Liver (tissue), 9 donors: ENCODE results near the gene MAX. TPM values are rescaled to one million over a fixed set of nuclear protein-coding genes. Genes with fewer than 3 reads are reported as not detected.

ENCODE experiments used
- DNase-seq: peaks from one replicate; pipeline ENCODE4 v3.0.0-alpha.2; 2017; ENCODE audit warnings: low spot score
- H3K27ac ChIP-seq, 2 donors: one replicate each; pipeline ENCODE4 v1.7.0; 2013; ENCODE audit warnings: inconsistent platforms in 2 of 2, low read length in 2 of 2, control low read depth in 1 of 2, low read depth in 1 of 2, mild to moderate bottlenecking in 1 of 2
- H3K27me3 ChIP-seq, 4 donors: one replicate each; pipeline versions ENCODE4 v1.6.1 to v1.7.0; 2013; ENCODE audit warnings: low read length in 3 of 4, inconsistent platforms in 1 of 4, mild to moderate bottlenecking in 1 of 4, moderate library complexity in 1 of 4; ENCODE audit not compliant: control insufficient read depth in 4 of 4, insufficient read depth in 4 of 4
- H3K36me3 ChIP-seq, 4 donors: one replicate each; pipeline versions ENCODE4 v1.6.1 to v1.7.0; 2013; ENCODE audit warnings: low read length in 3 of 4, mild to moderate bottlenecking in 3 of 4, low read depth in 1 of 4, moderate library complexity in 1 of 4; ENCODE audit not compliant: control insufficient read depth in 4 of 4, insufficient read depth in 3 of 4
- H3K4me1 ChIP-seq, 4 donors: one replicate each; pipeline versions ENCODE4 v1.6.1 to v1.7.0; 2013; ENCODE audit warnings: low read length in 3 of 4, mild to moderate bottlenecking in 3 of 4, moderate library complexity in 1 of 4; ENCODE audit not compliant: control insufficient read depth in 4 of 4, insufficient read depth in 4 of 4
- H3K4me3 ChIP-seq, 3 donors: one replicate each; pipeline versions ENCODE4 v1.6.1 to v1.7.0; 2013; ENCODE audit warnings: low read length in 3 of 3, control low read depth in 1 of 3, low read depth in 1 of 3, mild to moderate bottlenecking in 1 of 3
- H3K9ac ChIP-seq, 2 donors: one replicate each; pipeline ENCODE4 v1.7.0; 2013; ENCODE audit warnings: low read length in 2 of 2, mild to moderate bottlenecking in 2 of 2, moderate library complexity in 2 of 2, control low read depth in 1 of 2, low read depth in 1 of 2
- H3K9me3 ChIP-seq, 4 donors: one replicate each; pipeline versions ENCODE4 v1.6.1 to v1.7.0; 2013; ENCODE audit warnings: low read length in 3 of 4; ENCODE audit not compliant: control insufficient read depth in 4 of 4
- CTCF ChIP-seq: fragments of 150-350 bp; IDR thresholded peaks from 2 replicates; pipeline ENCODE4 v1.5.1; 2017; ENCODE audit warnings: improper control_type of control experiment, low read depth, low read length; ENCODE audit not compliant: missing input control
- EGR1 ChIP-seq, 2 donors: IDR thresholded peaks; 2 replicates each; pipeline ENCODE4 v1.6.1; 2016 to 2018; ENCODE audit warnings: antibody characterized with exemption in 2 of 2, low read depth in 2 of 2
- FOXA1 ChIP-seq: IDR thresholded peaks from 2 replicates; pipeline ENCODE4 v1.6.1; 2016; ENCODE audit warnings: antibody characterized with exemption
- FOXA2 ChIP-seq: IDR thresholded peaks from 2 replicates; pipeline ENCODE4 v1.6.1; 2016; ENCODE audit warnings: antibody characterized with exemption
- GABPA ChIP-seq, 2 donors: IDR thresholded peaks in 1 of 2; conservative IDR thresholded peaks in 1 of 2; 2 replicates each; pipeline ENCODE4 v1.6.1; 2016; ENCODE audit warnings: antibody characterized with exemption in 2 of 2, mild to moderate bottlenecking in 1 of 2, moderate library complexity in 1 of 2
- HNF4A ChIP-seq, 2 donors: conservative IDR thresholded peaks; 2 replicates each; pipeline ENCODE4 v1.6.1; 2016; ENCODE audit warnings: antibody characterized with exemption in 2 of 2, mild to moderate bottlenecking in 2 of 2
- HNF4G ChIP-seq: IDR thresholded peaks from 2 replicates; pipeline ENCODE4 v1.6.1; 2016; ENCODE audit warnings: antibody characterized with exemption
- JUND ChIP-seq, 2 donors: IDR thresholded peaks; 2 replicates each; pipeline ENCODE4 v1.6.1; 2016; ENCODE audit warnings: antibody characterized with exemption in 2 of 2
- NR2F2 ChIP-seq: IDR thresholded peaks from 2 replicates; pipeline ENCODE4 v1.6.1; 2016; ENCODE audit warnings: antibody characterized with exemption
- RAD21 ChIP-seq, 2 donors: IDR thresholded peaks; 2 replicates each; pipeline ENCODE4 v1.6.1; 2016; ENCODE audit warnings: antibody characterized with exemption in 2 of 2, mild to moderate bottlenecking in 2 of 2
- RXRA ChIP-seq, 2 donors: IDR thresholded peaks; 2 replicates each; pipeline ENCODE4 v1.6.1; 2017 to 2018; ENCODE audit warnings: antibody characterized with exemption in 2 of 2, mild to moderate bottlenecking in 1 of 2
- SP1 ChIP-seq: IDR thresholded peaks from 2 replicates; pipeline ENCODE4 v1.6.1; 2018; ENCODE audit warnings: antibody characterized with exemption, mild to moderate bottlenecking
- TAF1 ChIP-seq: conservative IDR thresholded peaks from 2 replicates; pipeline ENCODE4 v1.6.1; 2016; ENCODE audit warnings: antibody characterized with exemption, mild to moderate bottlenecking
- YY1 ChIP-seq: IDR thresholded peaks from 2 replicates; pipeline ENCODE4 v1.6.1; 2016; ENCODE audit warnings: antibody characterized with exemption, mild to moderate bottlenecking
- WGBS: extraction: QIAGEN DNeasy Blood & Tissue Kit; methylation state at CpG from one replicate; pipeline ENCODE4 v1.1.7; 2013; 5-methylcytosine and 5-hydroxymethylcytosine counted together
- polyA plus RNA-seq, 2 donors: library from polyadenylated mRNA; stranded (reverse) in 1 of 2; unstranded in 1 of 2; fragments of 200-250 nt in 1 of 2; fragments of >200 nt in 1 of 2; fragmentation: Nextera tagmentation in 1 of 2; extraction: Ambion mirVana in 1 of 2; gene quantifications; one replicate each; pipeline versions ENCODE4 v1.2.1 to v1.2.3, GENCODE V29; 2013 to 2015
- total RNA-seq, 2 donors: library from RNA; depleted of rRNA; stranded (reverse); fragments of >200 nt; gene quantifications; one replicate each; pipeline ENCODE4 v1.2.3, GENCODE V29; 2014
- TF ChIP-seq, protein P1 (sequence below): IDR thresholded peaks from 2 replicates; pipeline ENCODE4 v1.6.1; 2016; ENCODE audit warnings: antibody characterized with exemption
- TF ChIP-seq, protein P2 (sequence below): IDR thresholded peaks from 2 replicates; pipeline ENCODE4 v1.6.1; 2016; ENCODE audit warnings: antibody characterized with exemption
- TF ChIP-seq, protein P3 (sequence below): IDR thresholded peaks from 2 replicates; pipeline ENCODE4 v1.6.1; 2016; ENCODE audit warnings: antibody characterized with exemption, mild to moderate bottlenecking
- donor health status: healthy.
- donor health status: healthy.
- donor health status: healthy.
- donor health status: healthy.
- donor health status: healthy.

The MAX gene
- total and polyA plus RNA-seq, 4 donors, result 14.8 to 27.0 (median 16.9) TPM

GRCh38 chr14:65040666-65041433, 61.5 kb downstream of the MAX start:
- no peak for DNase-seq
- Histone ChIP-seq H3K9me3 (no peaks in the 10 kb centered on the region), H3K36me3 (peaks cover 4 to 22% (median 6%) of the 10 kb centered on the region in 4 donors), H3K27ac (no peak overlapping the region), H3K4me3 (no peak overlapping the region), H3K9ac (no peak overlapping the region), H3K4me1 (peaks cover 0 to under 1% (median 0%) of the 10 kb centered on the region in 4 donors), H3K27me3 (no peaks in the 10 kb centered on the region)
- TF ChIP-seq TAF1 (no peak), RAD21 (IDR thresholded peaks at IDR 0.05) (no peak), HNF4A (conservative IDR thresholded peaks at IDR 0.05) (no peak), JUND (IDR thresholded peaks at IDR 0.05) (no peak)
- TF ChIP-seq, protein P1, sequence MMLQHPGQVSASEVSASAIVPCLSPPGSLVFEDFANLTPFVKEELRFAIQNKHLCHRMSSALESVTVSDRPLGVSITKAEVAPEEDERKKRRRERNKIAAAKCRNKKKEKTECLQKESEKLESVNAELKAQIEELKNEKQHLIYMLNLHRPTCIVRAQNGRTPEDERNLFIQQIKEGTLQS, result no peak
- WGBS, result 95% methylated on average over 9 of the region's 9 CpGs

- WGBS, result 90% methylated on average over 2 of the region's 2 CpGs
- DNase-seq, result no peak
- Histone ChIP-seq H3K27me3 (no peaks in the 10 kb centered on the region), H3K4me1 (peaks cover 6 to 14% (median 12%) of the 10 kb centered on the region in 4 donors), H3K9ac (no peak overlapping the region), H3K27ac (no peak overlapping the region), H3K4me3 (no peak overlapping the region), H3K9me3 (no peaks in the 10 kb centered on the region), H3K36me3 (peaks cover 3 to 16% (median 4%) of the 10 kb centered on the region in 4 donors)
- TF ChIP-seq RAD21 (IDR thresholded peaks at IDR 0.05) (no peak), FOXA2 (no peak), NR2F2 (no peak), SP1 (no peak), CTCF (no peak), HNF4A (conservative IDR thresholded peaks at IDR 0.05) (no peak), HNF4G (no peak), JUND (IDR thresholded peaks at IDR 0.05) (no peak)
- TF ChIP-seq, protein P1, result no peak
- TF ChIP-seq, protein P2, sequence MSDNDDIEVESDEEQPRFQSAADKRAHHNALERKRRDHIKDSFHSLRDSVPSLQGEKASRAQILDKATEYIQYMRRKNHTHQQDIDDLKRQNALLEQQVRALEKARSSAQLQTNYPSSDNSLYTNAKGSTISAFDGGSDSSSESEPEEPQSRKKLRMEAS, result no peak
Observed at GRCh38 chr14:65038966-65039365, 63.4 kb downstream of the MAX start.

DNA sequence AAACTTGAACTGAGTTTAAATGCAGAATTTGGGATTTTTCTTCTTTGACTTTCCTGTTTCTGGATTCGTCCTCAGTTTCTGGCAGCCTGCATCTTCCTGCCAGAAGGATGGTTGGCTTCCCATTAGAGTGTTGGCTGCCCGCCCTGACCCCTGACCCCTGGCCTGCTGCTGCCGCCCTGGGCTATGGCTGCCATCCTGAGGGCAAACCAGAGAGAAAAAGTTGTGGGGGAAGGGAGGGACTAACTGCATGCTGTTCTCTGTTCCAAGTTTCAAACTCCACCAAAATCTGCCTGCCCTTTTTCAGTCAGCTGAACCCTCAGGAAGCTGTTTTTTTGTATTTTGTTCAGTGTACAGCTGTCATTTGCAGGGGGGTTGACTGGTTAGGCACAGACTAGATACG, 67.3 kb downstream of the MAX start:
- Histone ChIP-seq H3K27ac (peak overlapping the region; percentile 42 to 77), H3K9me3 (no peaks in the 10 kb centered on the region), H3K27me3 (no peaks in the 10 kb centered on the region), H3K4me1 (peaks cover 12 to 22% (median 13%) of the 10 kb centered on the region in 4 donors), H3K36me3 (peaks cover 0 to 2% (median 0%) of the 10 kb centered on the region in 4 donors), H3K4me3 (no peak overlapping the region), H3K9ac (peak overlapping the region in 1 of 2 donors; percentile 20)
- DNase-seq, result no peak
- WGBS, result 22% methylated on average over 4 of the region's 4 CpGs
- TF ChIP-seq, protein P2, result peak; percentile 41
- TF ChIP-seq HNF4A (conservative IDR thresholded peaks at IDR 0.05) (peak; percentile 72 to 85), EGR1 (IDR thresholded peaks at IDR 0.05; ENCODE audit: low read depth in 2 of 2) (peak in 1 of 2 donors; percentile 45), FOXA1 (peak; percentile 33), TAF1 (no peak), RAD21 (IDR thresholded peaks at IDR 0.05) (peak; percentile 62 to 63), JUND (IDR thresholded peaks at IDR 0.05) (peak in 1 of 2 donors; percentile 52), GABPA (IDR thresholded peaks at IDR 0.05 in 1 of 2, conservative IDR thresholded peaks at IDR 0.05 in 1 of 2) (peak in 1 of 2 donors; percentile 39), YY1 (peak; percentile 97), FOXA2 (no peak), NR2F2 (peak; percentile 99), RXRA (IDR thresholded peaks at IDR 0.05) (peak; percentile 87 to 92), CTCF (no peak)
- TF ChIP-seq, protein P3, sequence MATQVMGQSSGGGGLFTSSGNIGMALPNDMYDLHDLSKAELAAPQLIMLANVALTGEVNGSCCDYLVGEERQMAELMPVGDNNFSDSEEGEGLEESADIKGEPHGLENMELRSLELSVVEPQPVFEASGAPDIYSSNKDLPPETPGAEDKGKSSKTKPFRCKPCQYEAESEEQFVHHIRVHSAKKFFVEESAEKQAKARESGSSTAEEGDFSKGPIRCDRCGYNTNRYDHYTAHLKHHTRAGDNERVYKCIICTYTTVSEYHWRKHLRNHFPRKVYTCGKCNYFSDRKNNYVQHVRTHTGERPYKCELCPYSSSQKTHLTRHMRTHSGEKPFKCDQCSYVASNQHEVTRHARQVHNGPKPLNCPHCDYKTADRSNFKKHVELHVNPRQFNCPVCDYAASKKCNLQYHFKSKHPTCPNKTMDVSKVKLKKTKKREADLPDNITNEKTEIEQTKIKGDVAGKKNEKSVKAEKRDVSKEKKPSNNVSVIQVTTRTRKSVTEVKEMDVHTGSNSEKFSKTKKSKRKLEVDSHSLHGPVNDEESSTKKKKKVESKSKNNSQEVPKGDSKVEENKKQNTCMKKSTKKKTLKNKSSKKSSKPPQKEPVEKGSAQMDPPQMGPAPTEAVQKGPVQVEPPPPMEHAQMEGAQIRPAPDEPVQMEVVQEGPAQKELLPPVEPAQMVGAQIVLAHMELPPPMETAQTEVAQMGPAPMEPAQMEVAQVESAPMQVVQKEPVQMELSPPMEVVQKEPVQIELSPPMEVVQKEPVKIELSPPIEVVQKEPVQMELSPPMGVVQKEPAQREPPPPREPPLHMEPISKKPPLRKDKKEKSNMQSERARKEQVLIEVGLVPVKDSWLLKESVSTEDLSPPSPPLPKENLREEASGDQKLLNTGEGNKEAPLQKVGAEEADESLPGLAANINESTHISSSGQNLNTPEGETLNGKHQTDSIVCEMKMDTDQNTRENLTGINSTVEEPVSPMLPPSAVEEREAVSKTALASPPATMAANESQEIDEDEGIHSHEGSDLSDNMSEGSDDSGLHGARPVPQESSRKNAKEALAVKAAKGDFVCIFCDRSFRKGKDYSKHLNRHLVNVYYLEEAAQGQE, result peak; percentile 45
